Gastroesophageal sphincter (tissue), 3 donors: ENCODE data around the gene IL1F10.

Experiments used
- POLR2A ChIP-seq, 2 donors: fragments of 450-650 bp; IDR thresholded peaks; one replicate each; pipeline ENCODE4 v1.6.1; 2017; ENCODE audit warnings: antibody characterized with exemption in 2 of 2, mild to moderate bottlenecking in 2 of 2, moderate library complexity in 1 of 2
- TF ChIP-seq, protein P1 (sequence below), 4 experiments: fragments of 200-600 bp in 2 of 4; fragments of 450-650 bp in 2 of 4; sonication (generic) in 1 of 4; IDR thresholded peaks; one replicate each; pipeline ENCODE4 v1.5.1; 2017 to 2019; ENCODE audit warnings: antibody characterized with exemption in 4 of 4, mild to moderate bottlenecking in 2 of 4, moderate library complexity in 2 of 4

DNA sequence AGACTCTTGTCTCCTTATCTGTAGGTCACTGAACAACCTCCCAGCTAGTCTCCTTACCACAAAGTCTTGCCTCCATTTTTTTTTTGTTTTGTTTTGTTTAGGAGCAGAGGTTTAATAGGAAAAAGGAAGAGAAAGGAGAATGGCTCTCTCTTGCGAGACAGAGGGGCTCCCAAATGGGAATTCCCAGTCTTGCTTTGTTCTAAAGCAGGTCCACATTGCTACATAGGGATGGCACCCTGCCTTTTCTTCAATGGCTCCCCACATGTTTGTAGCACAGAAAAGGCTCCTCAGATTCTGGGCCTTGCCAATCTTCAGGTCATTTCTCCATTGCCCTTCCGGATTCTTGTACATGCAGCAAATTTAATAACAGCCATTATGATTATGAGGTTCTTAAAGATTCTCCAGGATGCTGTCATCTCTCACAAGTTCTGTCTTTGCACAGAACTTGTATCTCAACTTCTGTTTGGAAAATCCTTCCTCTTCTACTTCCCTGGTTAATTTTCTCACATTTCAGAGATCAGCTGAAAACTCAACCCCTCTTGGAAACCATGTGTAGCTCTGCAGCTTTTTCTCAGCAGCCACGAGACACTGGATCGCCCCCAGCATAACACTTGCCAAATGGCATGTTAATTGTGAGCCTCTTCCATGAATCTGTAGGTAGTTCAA is 23.6 kb downstream of the IL1F10 start:
- TF ChIP-seq, protein P1, sequence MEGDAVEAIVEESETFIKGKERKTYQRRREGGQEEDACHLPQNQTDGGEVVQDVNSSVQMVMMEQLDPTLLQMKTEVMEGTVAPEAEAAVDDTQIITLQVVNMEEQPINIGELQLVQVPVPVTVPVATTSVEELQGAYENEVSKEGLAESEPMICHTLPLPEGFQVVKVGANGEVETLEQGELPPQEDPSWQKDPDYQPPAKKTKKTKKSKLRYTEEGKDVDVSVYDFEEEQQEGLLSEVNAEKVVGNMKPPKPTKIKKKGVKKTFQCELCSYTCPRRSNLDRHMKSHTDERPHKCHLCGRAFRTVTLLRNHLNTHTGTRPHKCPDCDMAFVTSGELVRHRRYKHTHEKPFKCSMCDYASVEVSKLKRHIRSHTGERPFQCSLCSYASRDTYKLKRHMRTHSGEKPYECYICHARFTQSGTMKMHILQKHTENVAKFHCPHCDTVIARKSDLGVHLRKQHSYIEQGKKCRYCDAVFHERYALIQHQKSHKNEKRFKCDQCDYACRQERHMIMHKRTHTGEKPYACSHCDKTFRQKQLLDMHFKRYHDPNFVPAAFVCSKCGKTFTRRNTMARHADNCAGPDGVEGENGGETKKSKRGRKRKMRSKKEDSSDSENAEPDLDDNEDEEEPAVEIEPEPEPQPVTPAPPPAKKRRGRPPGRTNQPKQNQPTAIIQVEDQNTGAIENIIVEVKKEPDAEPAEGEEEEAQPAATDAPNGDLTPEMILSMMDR (IDR thresholded peaks at IDR 0.05): no peak
- no peak for TF ChIP-seq POLR2A (IDR thresholded peaks at IDR 0.05)
